Breast epithelium (tissue), 3 donors: ENCODE results near the gene OSBPL9. TPM values are rescaled to one million over a fixed set of nuclear protein-coding genes. Genes with fewer than 3 reads are reported as not detected.

ENCODE experiments used
- total RNA-seq, 3 donors: library from RNA; depleted of rRNA; stranded (reverse); fragments of >200 nt; gene quantifications; one replicate each; pipeline ENCODE4 v1.1.0, GENCODE V29; 2016

The OSBPL9 gene
- total RNA-seq, 3 donors from 2014 or later, result 107 to 213 (median 136) TPM

Other genes starting within 250 kb of the OSBPL9 start
- 100 to 1,000 TPM in 2 of 3 donors, 10 to 100 TPM in 1; 83.6 to 144 (median 127) TPM for gene EPS15, start 97.8 kb upstream of the OSBPL9 start, total RNA-seq